CD4-positive, alpha-beta T cell treated with Interleukin-15 for 1 hour (primary cell): ENCODE data around the gene RNU1-3.
"Not testable (repeated sequence)": the region's sequence is repeated elsewhere in the genome, so short reads cannot be mapped to it uniquely, and the experiment has no call there.

Experiments used
- DNase-seq: peaks from one replicate; pipeline ENCODE4 v3.0.0-alpha.2; 2020

Gene RNU1-3

GRCh38 chr1:16693449-16694307 lies 26.9 kb upstream of the RNU1-3 start:
- not testable (repeated sequence) for DNase-seq

GRCh38 chr1:16692717-16693448 lies 26.1 kb upstream of the RNU1-3 start:
- DNase-seq, result not testable (repeated sequence)

- not testable (repeated sequence) for DNase-seq
Observed at GRCh38 chr1:16692283-16692682, 25.5 kb upstream of the RNU1-3 start.

GRCh38 chr1:16690971-16691682 lies 24.4 kb upstream of the RNU1-3 start:
- not testable (repeated sequence) for DNase-seq

- not testable (repeated sequence) for DNase-seq
Observed at GRCh38 chr1:16687132-16687800, 20.5 kb upstream of the RNU1-3 start.

GRCh38 chr1:16685445-16686371 lies 19.0 kb upstream of the RNU1-3 start:
- DNase-seq, result not testable (repeated sequence)

- not testable (repeated sequence) for DNase-seq
Observed at GRCh38 chr1:16684738-16685337, 18.1 kb upstream of the RNU1-3 start.

- not testable (repeated sequence) for DNase-seq
Observed at GRCh38 chr1:16684152-16684551, 17.4 kb upstream of the RNU1-3 start.

GRCh38 chr1:16682803-16683202 lies 16.1 kb upstream of the RNU1-3 start:
- not testable (repeated sequence) for DNase-seq

GRCh38 chr1:16680366-16680765 lies 13.6 kb upstream of the RNU1-3 start:
- DNase-seq, result not testable (repeated sequence)

GRCh38 chr1:16677552-16678431 lies 11.0 kb upstream of the RNU1-3 start:
- peak; percentile 33 for DNase-seq

- not testable (repeated sequence) for DNase-seq
Observed at GRCh38 chr1:16676661-16677523, 10.1 kb upstream of the RNU1-3 start.

- DNase-seq, result not testable (repeated sequence)
Observed at GRCh38 chr1:16675118-16675510, 8.4 kb upstream of the RNU1-3 start.

- not testable (repeated sequence) for DNase-seq
Observed at GRCh38 chr1:16673976-16674375, 7.2 kb upstream of the RNU1-3 start.

- not testable (repeated sequence) for DNase-seq
Observed at GRCh38 chr1:16665836-16666235, 912 bp downstream of the RNU1-3 start.

- DNase-seq, result not testable (repeated sequence)
Observed at GRCh38 chr1:16658234-16658633, 8.5 kb downstream of the RNU1-3 start.

GRCh38 chr1:16656981-16657683 lies 9.6 kb downstream of the RNU1-3 start:
- not testable (repeated sequence) for DNase-seq

GRCh38 chr1:16656574-16656973 lies 10.2 kb downstream of the RNU1-3 start:
- DNase-seq, result not testable (repeated sequence)
